ENCODE measurements around the gene UBE2R2. TPM values are rescaled to one million over a fixed set of nuclear protein-coding genes. Genes with fewer than 3 reads are reported as not detected.

UBE2R2 gene
- total and polyA plus RNA-seq, 2 of the 8 experiments (the other 6 are each of a cell fraction or from before 2014, with no cell fraction given): 19.4 to 42.1 TPM

GRCh38 chr9:33956544-33956943 is 139.6 kb downstream of the UBE2R2 start:
- no peaks in the 10 kb centered on the region for H4K20me1 ChIP-seq (replicated peaks in 1 of 2; ENCODE audit: control insufficient read depth in 1 of 2, insufficient read depth in 2 of 2, low read length in 2 of 2)
- no peak overlapping the region for H2AFZ ChIP-seq (ENCODE audit: low read length)
- no peak overlapping the region for H3K56ac ChIP-seq (replicated peaks; ENCODE audit: insufficient read length, low read depth, low read length)
- H3K9me3 ChIP-seq (ENCODE audit: insufficient read depth in 2 of 2, low read depth in 1 of 2, low read length in 1 of 2): no peaks in the 10 kb centered on the region
- H4K91ac ChIP-seq (replicated peaks; ENCODE audit: insufficient read length, low read length): no peak overlapping the region
- 96% methylated on average over 4 of the region's 4 CpGs; no CpG with 5 or more reads in 1 of the 2 experiments for WGBS, 2 experiments (ENCODE audit: extremely low coverage in 1 of 2, insufficient coverage in 1 of 2, insufficient read length in 1 of 2, insufficient replicate concordance in 2 of 2, low coverage in 1 of 2, low lambda C conversion rate in 2 of 2, missing lambda C conversion rate in 1 of 2)
- H2BK5ac ChIP-seq (ENCODE audit: low read depth, low read length): no peak overlapping the region
- no peak overlapping the region for H2BK120ac ChIP-seq (replicated peaks; ENCODE audit: low read depth, low read length)
- no peak overlapping the region for H2BK12ac ChIP-seq (ENCODE audit: low read depth, low read length)
- H2BK15ac ChIP-seq (ENCODE audit: low read length): no peak overlapping the region
- no peak overlapping the region for H2BK20ac ChIP-seq (ENCODE audit: low read length)
- no peak overlapping the region for H3K14ac ChIP-seq (ENCODE audit: insufficient read length)
- H3K23ac ChIP-seq (ENCODE audit: insufficient read length): no peak overlapping the region
- H3K9ac ChIP-seq (replicated peaks in 1 of 4; ENCODE audit: extremely low read depth in 1 of 4, low read depth in 3 of 4, low read length in 3 of 4): no peak overlapping the region
- H3K4ac ChIP-seq (replicated peaks; ENCODE audit: insufficient read length, low read depth, low read length): no peak overlapping the region
- H3K4me1 ChIP-seq (replicated peaks in 1 of 4; ENCODE audit: control insufficient read depth in 3 of 4, insufficient read depth in 4 of 4, low read length in 3 of 4): no peaks in the 10 kb centered on the region
- DNase-seq (ENCODE audit: low read depth in 1 of 2, low spot score in 2 of 2) (no peak), FAIRE-seq (no peak)
- H3K4me2 ChIP-seq (ENCODE audit: insufficient read depth in 1 of 2, low read depth in 2 of 2, low read length in 2 of 2): no peak overlapping the region
- H2AK5ac ChIP-seq (ENCODE audit: low read depth, low read length): no peak overlapping the region
- POLR2A ChIA-PET (ENCODE audit: partially characterized antibody): interaction anchor here (1.2 kb wide), 1 partner anchor 22 kb away, joined by 5 read pairs; no protein-coding TSS in a partner anchor
- H3K4me3 ChIP-seq (ENCODE audit: extremely low read depth in 1 of 4, insufficient read depth in 2 of 4, low read depth in 3 of 4, low read length in 4 of 4): no peak overlapping the region
- CTCF ChIA-PET (ENCODE audit: partially characterized antibody): interaction anchor here (1.0 kb wide), 2 partner anchors 21 to 32 kb away, joined by 3 read pairs; no protein-coding TSS in a partner anchor
- peaks cover 9 to 57% (median 18%) of the 10 kb centered on the region in 4 experiments; a peak in 7 of 8 replicates for H3K36me3 ChIP-seq (ENCODE audit: control insufficient read depth in 2 of 4, insufficient read depth in 4 of 4, low read length in 3 of 4)
- H3K27ac ChIP-seq (ENCODE audit: low read depth, low read length): no peak overlapping the region
- H3K79me2 ChIP-seq (ENCODE audit: control insufficient read depth in 1 of 2, insufficient read depth in 2 of 2, low read length in 2 of 2): no peaks in the 10 kb centered on the region
- H3K27me3 ChIP-seq (replicated peaks in 1 of 4; ENCODE audit: control insufficient read depth in 3 of 4, extremely low read depth in 1 of 4, insufficient read depth in 3 of 4, low read length in 3 of 4): no peaks in the 10 kb centered on the region
- no peaks in the 10 kb centered on the region for H3K79me1 ChIP-seq (ENCODE audit: low read depth, low read length)
- H3K18ac ChIP-seq (ENCODE audit: extremely low read depth, low read length): no peak overlapping the region
- H3K23me2 ChIP-seq (ENCODE audit: low read depth, low read length): no peaks in the 10 kb centered on the region
- H4K5ac ChIP-seq (ENCODE audit: insufficient read length, low read depth, low read length): no peak overlapping the region
- H4K8ac ChIP-seq (ENCODE audit: extremely low read depth, insufficient read depth, low read length): no peak overlapping the region
- TF ChIP-seq ZNF274 (IDR thresholded peaks at IDR 0.05; ENCODE audit: borderline replicate concordance, extremely low read depth, low read length) (no peak), SIRT6 (IDR thresholded peaks at IDR 0.05; ENCODE audit: low read length) (no peak), POLR2A (IDR thresholded peaks at IDR 0.05; ENCODE audit: control extremely low read depth in 1 of 2, low read depth in 2 of 2, low read length in 2 of 2) (no peak), CHD1 (IDR thresholded peaks at IDR 0.05; ENCODE audit: low read depth, low read length) (no peak), TBP (IDR thresholded peaks at IDR 0.05; ENCODE audit: low read depth, low read length) (no peak), RFX5 (IDR thresholded peaks at IDR 0.05; ENCODE audit: borderline replicate concordance, low read depth, low read length) (no peak), BCL11A (IDR thresholded peaks at IDR 0.05; ENCODE audit: low read depth in 2 of 2, low read length in 2 of 2) (no peak), FOSL1 (IDR thresholded peaks at IDR 0.05; ENCODE audit: insufficient read depth, low read depth, low read length) (no peak), SP4 (IDR thresholded peaks at IDR 0.05; ENCODE audit: low read length) (no peak), CTBP2 (IDR thresholded peaks at IDR 0.05; ENCODE audit: borderline replicate concordance, insufficient read depth, insufficient read length, low read length) (no peak), CTCF (IDR thresholded peaks at IDR 0.05; ENCODE audit: control extremely low read depth in 1 of 3, insufficient read depth in 1 of 3, low read depth in 1 of 3, low read length in 3 of 3) (no peak), ATF3 (IDR thresholded peaks at IDR 0.05; ENCODE audit: insufficient read depth, low read depth, low read length) (no peak)
